WTC11 (cell line): ENCODE data around the gene APOBEC2. TPM values are rescaled to one million over a fixed set of nuclear protein-coding genes. Genes with fewer than 3 reads are reported as not detected.

Experiments
- CREM ChIP-seq: sonication (generic); formaldehyde crosslinking; IDR thresholded peaks from 2 replicates; pipeline ENCODE4 v1.8.1; 2022; ENCODE audit warnings: mild to moderate bottlenecking, missing genetic modification reagents, moderate library complexity
- ELF4 ChIP-seq: sonication (generic); formaldehyde crosslinking; IDR thresholded peaks from 2 replicates; pipeline ENCODE4 v1.8.1; 2022; ENCODE audit warnings: low read depth, mild to moderate bottlenecking, moderate library complexity, missing genetic modification reagents
- IRF2 ChIP-seq: sonication (generic); formaldehyde crosslinking; IDR thresholded peaks from 2 replicates; pipeline ENCODE4 v1.8.0; 2022; ENCODE audit warnings: low read depth, missing genetic modification reagents, borderline replicate concordance
- NFYB ChIP-seq: sonication (generic); formaldehyde crosslinking; conservative IDR thresholded peaks from 2 replicates; pipeline ENCODE4 v1.8.0; 2022; ENCODE audit warnings: low read depth, missing genetic modification reagents
- TCF7 ChIP-seq: sonication (generic); formaldehyde crosslinking; IDR thresholded peaks from 2 replicates; pipeline ENCODE4 v1.8.0; 2022; ENCODE audit warnings: mild to moderate bottlenecking, low read depth, missing genetic modification reagents, moderate library complexity
- ZNF121 ChIP-seq: sonication (generic); formaldehyde crosslinking; IDR thresholded peaks from 2 replicates; pipeline ENCODE4 v1.8.0; 2023; ENCODE audit warnings: missing genetic modification reagents
- ZNF232 ChIP-seq: sonication (generic); formaldehyde crosslinking; IDR thresholded peaks from 2 replicates; pipeline ENCODE4 v1.8.0; 2022; ENCODE audit warnings: mild to moderate bottlenecking, missing genetic modification reagents
- total RNA-seq: library from RNA; stranded (reverse); gene quantifications from 3 replicates; pipeline ENCODE4 v1.2.3, GENCODE V29; 2021
- TF ChIP-seq, protein P1 (sequence below): sonication (generic); formaldehyde crosslinking; IDR thresholded peaks from 2 replicates; pipeline ENCODE4 v1.8.1; 2023; ENCODE audit warnings: mild to moderate bottlenecking, moderate library complexity, missing genetic modification reagents
- TF ChIP-seq, protein P2 (sequence below): fragments of 250-450 bp; sonication (Bioruptor Pico); IDR thresholded peaks from 2 replicates; pipeline ENCODE4 v1.9.0; 2021; ENCODE audit warnings: mild to moderate bottlenecking, borderline replicate concordance
- TF ChIP-seq, protein P3 (sequence below): fragments of 250-450 bp; sonication (Bioruptor Pico); IDR thresholded peaks from 2 replicates; pipeline ENCODE4 v1.9.0; 2021; ENCODE audit warnings: mild to moderate bottlenecking
- TF ChIP-seq, protein P4 (sequence below): sonication (generic); formaldehyde crosslinking; IDR thresholded peaks from 2 replicates; pipeline ENCODE4 v1.8.0; 2022; ENCODE audit warnings: mild to moderate bottlenecking, missing genetic modification reagents
- TF ChIP-seq, protein P5 (sequence below): sonication (generic); formaldehyde crosslinking; IDR thresholded peaks from 2 replicates; pipeline ENCODE4 v1.8.1; 2022; ENCODE audit warnings: low read depth, mild to moderate bottlenecking, moderate library complexity, missing genetic modification reagents, borderline replicate concordance
- TF ChIP-seq, protein P6 (sequence below): sonication (generic); formaldehyde crosslinking; IDR thresholded peaks from 2 replicates; pipeline ENCODE4 v1.8.1; 2022; ENCODE audit warnings: low read depth, missing genetic modification reagents, borderline replicate concordance
- TF ChIP-seq, protein P7 (sequence below): sonication (generic); formaldehyde crosslinking; IDR thresholded peaks from 2 replicates; pipeline ENCODE4 v1.8.1; 2022; ENCODE audit warnings: mild to moderate bottlenecking, missing genetic modification reagents, moderate library complexity, borderline replicate concordance
- TF ChIP-seq, protein P8 (sequence below): sonication (generic); formaldehyde crosslinking; IDR thresholded peaks from 2 replicates; pipeline ENCODE4 v1.8.0; 2023; ENCODE audit warnings: missing genetic modification reagents, mild to moderate bottlenecking, borderline replicate concordance
- TF ChIP-seq, protein P9 (sequence below): sonication (generic); formaldehyde crosslinking; IDR thresholded peaks from 2 replicates; pipeline ENCODE4 v1.8.0; 2022; ENCODE audit warnings: mild to moderate bottlenecking, missing genetic modification reagents

APOBEC2 gene
- total RNA-seq, 1 experiment from 2014 or later, result not detected

DNA sequence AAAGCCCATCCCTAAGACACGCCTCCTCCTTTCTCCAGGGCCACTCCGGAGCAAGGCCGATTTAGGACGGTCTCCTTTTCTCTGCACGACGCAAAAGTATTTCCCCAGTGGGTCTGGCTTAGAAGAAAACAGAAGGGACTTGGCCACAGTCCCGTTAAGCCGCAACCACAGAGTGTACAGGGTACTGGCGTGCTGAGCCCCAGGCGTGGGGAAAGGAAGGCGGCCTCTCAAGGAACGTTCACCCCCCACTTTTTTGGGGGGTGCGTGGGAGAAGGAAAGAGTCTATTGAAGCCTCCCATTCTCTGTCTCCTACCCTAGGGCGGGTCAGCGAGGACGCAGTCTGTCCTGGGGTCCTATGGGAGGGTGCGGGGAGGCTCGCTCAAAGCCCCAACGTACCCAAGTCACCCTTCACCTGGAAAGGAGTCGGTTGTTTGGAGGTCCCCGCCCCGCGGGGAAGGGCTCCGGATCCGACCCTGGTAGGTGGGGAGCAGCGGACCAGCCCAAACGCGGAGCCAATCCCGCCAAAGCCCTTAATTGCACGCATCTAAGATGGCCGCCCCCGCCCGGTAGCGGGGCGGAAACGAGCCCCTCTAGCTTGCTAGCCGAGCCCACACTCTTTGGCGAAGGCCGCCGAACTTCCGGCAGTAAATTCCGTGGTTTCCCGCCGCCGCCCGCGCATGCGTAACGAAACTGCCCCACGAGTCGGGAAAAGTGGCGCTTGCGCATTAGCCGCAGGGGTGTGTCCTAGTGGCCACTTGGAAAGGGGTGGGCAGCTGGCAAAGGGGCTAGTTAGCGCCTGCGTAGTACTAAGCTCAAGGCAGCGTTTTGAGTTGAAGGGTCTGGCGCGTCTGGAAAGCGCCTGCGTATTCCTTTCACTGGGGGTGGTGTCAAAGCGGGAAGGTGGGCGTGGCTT lies 19.2 kb downstream of the APOBEC2 start, which contains the start of gene OARD1 (continued):
- TF ChIP-seq, protein P1, sequence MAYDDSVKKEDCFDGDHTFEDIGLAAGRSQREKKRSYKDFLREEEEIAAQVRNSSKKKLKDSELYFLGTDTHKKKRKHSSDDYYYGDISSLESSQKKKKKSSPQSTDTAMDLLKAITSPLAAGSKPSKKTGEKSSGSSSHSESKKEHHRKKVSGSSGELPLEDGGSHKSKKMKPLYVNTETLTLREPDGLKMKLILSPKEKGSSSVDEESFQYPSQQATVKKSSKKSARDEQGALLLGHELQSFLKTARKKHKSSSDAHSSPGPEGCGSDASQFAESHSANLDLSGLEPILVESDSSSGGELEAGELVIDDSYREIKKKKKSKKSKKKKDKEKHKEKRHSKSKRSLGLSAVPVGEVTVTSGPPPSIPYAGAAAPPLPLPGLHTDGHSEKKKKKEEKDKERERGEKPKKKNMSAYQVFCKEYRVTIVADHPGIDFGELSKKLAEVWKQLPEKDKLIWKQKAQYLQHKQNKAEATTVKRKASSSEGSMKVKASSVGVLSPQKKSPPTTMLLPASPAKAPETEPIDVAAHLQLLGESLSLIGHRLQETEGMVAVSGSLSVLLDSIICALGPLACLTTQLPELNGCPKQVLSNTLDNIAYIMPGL, result peak; percentile 8; the same call in 1 of the 2 replicates
- TF ChIP-seq CREM (no peak), IRF2 (CRISPR knock-in tag) (no peak), ZNF121 (CRISPR knock-in tag) (no peak), NFYB (CRISPR knock-in tag) (no peak; the same call in 1 of the 2 replicates), ZNF232 (no peak; the same call in none of the 2 replicates), TCF7 (no peak), ELF4 (CRISPR knock-in tag) (no peak)
- TF ChIP-seq, protein P2, sequence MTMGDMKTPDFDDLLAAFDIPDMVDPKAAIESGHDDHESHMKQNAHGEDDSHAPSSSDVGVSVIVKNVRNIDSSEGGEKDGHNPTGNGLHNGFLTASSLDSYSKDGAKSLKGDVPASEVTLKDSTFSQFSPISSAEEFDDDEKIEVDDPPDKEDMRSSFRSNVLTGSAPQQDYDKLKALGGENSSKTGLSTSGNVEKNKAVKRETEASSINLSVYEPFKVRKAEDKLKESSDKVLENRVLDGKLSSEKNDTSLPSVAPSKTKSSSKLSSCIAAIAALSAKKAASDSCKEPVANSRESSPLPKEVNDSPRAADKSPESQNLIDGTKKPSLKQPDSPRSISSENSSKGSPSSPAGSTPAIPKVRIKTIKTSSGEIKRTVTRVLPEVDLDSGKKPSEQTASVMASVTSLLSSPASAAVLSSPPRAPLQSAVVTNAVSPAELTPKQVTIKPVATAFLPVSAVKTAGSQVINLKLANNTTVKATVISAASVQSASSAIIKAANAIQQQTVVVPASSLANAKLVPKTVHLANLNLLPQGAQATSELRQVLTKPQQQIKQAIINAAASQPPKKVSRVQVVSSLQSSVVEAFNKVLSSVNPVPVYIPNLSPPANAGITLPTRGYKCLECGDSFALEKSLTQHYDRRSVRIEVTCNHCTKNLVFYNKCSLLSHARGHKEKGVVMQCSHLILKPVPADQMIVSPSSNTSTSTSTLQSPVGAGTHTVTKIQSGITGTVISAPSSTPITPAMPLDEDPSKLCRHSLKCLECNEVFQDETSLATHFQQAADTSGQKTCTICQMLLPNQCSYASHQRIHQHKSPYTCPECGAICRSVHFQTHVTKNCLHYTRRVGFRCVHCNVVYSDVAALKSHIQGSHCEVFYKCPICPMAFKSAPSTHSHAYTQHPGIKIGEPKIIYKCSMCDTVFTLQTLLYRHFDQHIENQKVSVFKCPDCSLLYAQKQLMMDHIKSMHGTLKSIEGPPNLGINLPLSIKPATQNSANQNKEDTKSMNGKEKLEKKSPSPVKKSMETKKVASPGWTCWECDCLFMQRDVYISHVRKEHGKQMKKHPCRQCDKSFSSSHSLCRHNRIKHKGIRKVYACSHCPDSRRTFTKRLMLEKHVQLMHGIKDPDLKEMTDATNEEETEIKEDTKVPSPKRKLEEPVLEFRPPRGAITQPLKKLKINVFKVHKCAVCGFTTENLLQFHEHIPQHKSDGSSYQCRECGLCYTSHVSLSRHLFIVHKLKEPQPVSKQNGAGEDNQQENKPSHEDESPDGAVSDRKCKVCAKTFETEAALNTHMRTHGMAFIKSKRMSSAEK, result no peak
- TF ChIP-seq, protein P3, sequence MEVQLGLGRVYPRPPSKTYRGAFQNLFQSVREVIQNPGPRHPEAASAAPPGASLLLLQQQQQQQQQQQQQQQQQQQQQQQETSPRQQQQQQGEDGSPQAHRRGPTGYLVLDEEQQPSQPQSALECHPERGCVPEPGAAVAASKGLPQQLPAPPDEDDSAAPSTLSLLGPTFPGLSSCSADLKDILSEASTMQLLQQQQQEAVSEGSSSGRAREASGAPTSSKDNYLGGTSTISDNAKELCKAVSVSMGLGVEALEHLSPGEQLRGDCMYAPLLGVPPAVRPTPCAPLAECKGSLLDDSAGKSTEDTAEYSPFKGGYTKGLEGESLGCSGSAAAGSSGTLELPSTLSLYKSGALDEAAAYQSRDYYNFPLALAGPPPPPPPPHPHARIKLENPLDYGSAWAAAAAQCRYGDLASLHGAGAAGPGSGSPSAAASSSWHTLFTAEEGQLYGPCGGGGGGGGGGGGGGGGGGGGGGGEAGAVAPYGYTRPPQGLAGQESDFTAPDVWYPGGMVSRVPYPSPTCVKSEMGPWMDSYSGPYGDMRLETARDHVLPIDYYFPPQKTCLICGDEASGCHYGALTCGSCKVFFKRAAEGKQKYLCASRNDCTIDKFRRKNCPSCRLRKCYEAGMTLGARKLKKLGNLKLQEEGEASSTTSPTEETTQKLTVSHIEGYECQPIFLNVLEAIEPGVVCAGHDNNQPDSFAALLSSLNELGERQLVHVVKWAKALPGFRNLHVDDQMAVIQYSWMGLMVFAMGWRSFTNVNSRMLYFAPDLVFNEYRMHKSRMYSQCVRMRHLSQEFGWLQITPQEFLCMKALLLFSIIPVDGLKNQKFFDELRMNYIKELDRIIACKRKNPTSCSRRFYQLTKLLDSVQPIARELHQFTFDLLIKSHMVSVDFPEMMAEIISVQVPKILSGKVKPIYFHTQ (CRISPR knock-in tag), result no peak
- TF ChIP-seq, protein P4, sequence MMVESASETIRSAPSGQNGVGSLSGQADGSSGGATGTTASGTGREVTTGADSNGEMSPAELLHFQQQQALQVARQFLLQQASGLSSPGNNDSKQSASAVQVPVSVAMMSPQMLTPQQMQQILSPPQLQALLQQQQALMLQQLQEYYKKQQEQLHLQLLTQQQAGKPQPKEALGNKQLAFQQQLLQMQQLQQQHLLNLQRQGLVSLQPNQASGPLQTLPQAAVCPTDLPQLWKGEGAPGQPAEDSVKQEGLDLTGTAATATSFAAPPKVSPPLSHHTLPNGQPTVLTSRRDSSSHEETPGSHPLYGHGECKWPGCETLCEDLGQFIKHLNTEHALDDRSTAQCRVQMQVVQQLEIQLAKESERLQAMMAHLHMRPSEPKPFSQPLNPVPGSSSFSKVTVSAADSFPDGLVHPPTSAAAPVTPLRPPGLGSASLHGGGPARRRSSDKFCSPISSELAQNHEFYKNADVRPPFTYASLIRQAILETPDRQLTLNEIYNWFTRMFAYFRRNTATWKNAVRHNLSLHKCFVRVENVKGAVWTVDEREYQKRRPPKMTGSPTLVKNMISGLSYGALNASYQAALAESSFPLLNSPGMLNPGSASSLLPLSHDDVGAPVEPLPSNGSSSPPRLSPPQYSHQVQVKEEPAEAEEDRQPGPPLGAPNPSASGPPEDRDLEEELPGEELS (CRISPR knock-in tag), result peak; percentile 8; the same call in 1 of the 2 replicates
- TF ChIP-seq, protein P5, sequence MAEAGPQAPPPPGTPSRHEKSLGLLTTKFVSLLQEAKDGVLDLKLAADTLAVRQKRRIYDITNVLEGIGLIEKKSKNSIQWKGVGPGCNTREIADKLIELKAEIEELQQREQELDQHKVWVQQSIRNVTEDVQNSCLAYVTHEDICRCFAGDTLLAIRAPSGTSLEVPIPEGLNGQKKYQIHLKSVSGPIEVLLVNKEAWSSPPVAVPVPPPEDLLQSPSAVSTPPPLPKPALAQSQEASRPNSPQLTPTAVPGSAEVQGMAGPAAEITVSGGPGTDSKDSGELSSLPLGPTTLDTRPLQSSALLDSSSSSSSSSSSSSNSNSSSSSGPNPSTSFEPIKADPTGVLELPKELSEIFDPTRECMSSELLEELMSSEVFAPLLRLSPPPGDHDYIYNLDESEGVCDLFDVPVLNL (CRISPR knock-in tag), result peak; percentile 83
- TF ChIP-seq, protein P6, sequence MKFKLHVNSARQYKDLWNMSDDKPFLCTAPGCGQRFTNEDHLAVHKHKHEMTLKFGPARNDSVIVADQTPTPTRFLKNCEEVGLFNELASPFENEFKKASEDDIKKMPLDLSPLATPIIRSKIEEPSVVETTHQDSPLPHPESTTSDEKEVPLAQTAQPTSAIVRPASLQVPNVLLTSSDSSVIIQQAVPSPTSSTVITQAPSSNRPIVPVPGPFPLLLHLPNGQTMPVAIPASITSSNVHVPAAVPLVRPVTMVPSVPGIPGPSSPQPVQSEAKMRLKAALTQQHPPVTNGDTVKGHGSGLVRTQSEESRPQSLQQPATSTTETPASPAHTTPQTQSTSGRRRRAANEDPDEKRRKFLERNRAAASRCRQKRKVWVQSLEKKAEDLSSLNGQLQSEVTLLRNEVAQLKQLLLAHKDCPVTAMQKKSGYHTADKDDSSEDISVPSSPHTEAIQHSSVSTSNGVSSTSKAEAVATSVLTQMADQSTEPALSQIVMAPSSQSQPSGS (CRISPR knock-in tag), result no peak
- TF ChIP-seq, protein P7, sequence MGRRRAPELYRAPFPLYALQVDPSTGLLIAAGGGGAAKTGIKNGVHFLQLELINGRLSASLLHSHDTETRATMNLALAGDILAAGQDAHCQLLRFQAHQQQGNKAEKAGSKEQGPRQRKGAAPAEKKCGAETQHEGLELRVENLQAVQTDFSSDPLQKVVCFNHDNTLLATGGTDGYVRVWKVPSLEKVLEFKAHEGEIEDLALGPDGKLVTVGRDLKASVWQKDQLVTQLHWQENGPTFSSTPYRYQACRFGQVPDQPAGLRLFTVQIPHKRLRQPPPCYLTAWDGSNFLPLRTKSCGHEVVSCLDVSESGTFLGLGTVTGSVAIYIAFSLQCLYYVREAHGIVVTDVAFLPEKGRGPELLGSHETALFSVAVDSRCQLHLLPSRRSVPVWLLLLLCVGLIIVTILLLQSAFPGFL (CRISPR knock-in tag), result no peak
- TF ChIP-seq, protein P8, sequence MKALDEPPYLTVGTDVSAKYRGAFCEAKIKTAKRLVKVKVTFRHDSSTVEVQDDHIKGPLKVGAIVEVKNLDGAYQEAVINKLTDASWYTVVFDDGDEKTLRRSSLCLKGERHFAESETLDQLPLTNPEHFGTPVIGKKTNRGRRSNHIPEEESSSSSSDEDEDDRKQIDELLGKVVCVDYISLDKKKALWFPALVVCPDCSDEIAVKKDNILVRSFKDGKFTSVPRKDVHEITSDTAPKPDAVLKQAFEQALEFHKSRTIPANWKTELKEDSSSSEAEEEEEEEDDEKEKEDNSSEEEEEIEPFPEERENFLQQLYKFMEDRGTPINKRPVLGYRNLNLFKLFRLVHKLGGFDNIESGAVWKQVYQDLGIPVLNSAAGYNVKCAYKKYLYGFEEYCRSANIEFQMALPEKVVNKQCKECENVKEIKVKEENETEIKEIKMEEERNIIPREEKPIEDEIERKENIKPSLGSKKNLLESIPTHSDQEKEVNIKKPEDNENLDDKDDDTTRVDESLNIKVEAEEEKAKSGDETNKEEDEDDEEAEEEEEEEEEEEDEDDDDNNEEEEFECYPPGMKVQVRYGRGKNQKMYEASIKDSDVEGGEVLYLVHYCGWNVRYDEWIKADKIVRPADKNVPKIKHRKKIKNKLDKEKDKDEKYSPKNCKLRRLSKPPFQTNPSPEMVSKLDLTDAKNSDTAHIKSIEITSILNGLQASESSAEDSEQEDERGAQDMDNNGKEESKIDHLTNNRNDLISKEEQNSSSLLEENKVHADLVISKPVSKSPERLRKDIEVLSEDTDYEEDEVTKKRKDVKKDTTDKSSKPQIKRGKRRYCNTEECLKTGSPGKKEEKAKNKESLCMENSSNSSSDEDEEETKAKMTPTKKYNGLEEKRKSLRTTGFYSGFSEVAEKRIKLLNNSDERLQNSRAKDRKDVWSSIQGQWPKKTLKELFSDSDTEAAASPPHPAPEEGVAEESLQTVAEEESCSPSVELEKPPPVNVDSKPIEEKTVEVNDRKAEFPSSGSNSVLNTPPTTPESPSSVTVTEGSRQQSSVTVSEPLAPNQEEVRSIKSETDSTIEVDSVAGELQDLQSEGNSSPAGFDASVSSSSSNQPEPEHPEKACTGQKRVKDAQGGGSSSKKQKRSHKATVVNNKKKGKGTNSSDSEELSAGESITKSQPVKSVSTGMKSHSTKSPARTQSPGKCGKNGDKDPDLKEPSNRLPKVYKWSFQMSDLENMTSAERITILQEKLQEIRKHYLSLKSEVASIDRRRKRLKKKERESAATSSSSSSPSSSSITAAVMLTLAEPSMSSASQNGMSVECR (CRISPR knock-in tag), result no peak
- TF ChIP-seq, protein P9, sequence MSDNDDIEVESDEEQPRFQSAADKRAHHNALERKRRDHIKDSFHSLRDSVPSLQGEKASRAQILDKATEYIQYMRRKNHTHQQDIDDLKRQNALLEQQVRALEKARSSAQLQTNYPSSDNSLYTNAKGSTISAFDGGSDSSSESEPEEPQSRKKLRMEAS, result no peak
